HG02885 (cell line): ENCODE measurements around the gene PRLH.
"Not testable (repeated sequence)": the region's sequence is repeated elsewhere in the genome, so short reads cannot be mapped to it uniquely, and the experiment has no call there.

Source experiments
- ATAC-seq: cut with Tn5 transposase; IDR thresholded peaks from one replicate; pipeline ENCODE4 v1.9.1; 2021; ENCODE audit warnings: mild to moderate bottlenecking; ENCODE audit not compliant: unreplicated experiment, poor library complexity

The PRLH gene

GRCh38 chr2:237577956-237578870 is 11.8 kb downstream of the PRLH start:
- no peak for ATAC-seq

- ATAC-seq = no peak
Observed at GRCh38 chr2:237581326-237581725, 15.0 kb downstream of the PRLH start.

- ATAC-seq = no peak
Observed at GRCh38 chr2:237581751-237582746, 15.7 kb downstream of the PRLH start.

- ATAC-seq = no peak
Observed at GRCh38 chr2:237583385-237584295, 17.3 kb downstream of the PRLH start.

- ATAC-seq = no peak
Observed at GRCh38 chr2:237585590-237586221, 19.3 kb downstream of the PRLH start.

- ATAC-seq = no peak
Observed at GRCh38 chr2:237588044-237588696, 21.8 kb downstream of the PRLH start.

GRCh38 chr2:237590272-237591140 is 24.1 kb downstream of the PRLH start, which contains the start of gene RAB17:
Gene RAB17, minus strand, starts transcription at chr2:237590734. Its CDS starts 4,580 bp downstream, at chr2:237586154.
- ATAC-seq = no peak

- ATAC-seq = no peak
Observed at GRCh38 chr2:237591141-237591881, 24.9 kb downstream of the PRLH start.

- ATAC-seq = no peak
Observed at GRCh38 chr2:237592425-237592980, 26.1 kb downstream of the PRLH start.

- ATAC-seq = no peak
Observed at GRCh38 chr2:237593036-237593435, 26.7 kb downstream of the PRLH start.

- no peak for ATAC-seq
Observed at GRCh38 chr2:237593596-237594320, 27.4 kb downstream of the PRLH start.

GRCh38 chr2:237594514-237594871 is 28.1 kb downstream of the PRLH start:
- ATAC-seq = no peak

GRCh38 chr2:237595829-237596519 is 29.6 kb downstream of the PRLH start:
- not testable (repeated sequence) for ATAC-seq

- ATAC-seq = no peak
Observed at GRCh38 chr2:237596520-237597195, 30.3 kb downstream of the PRLH start.
